Neuronal stem cell (in vitro differentiated cells): ENCODE measurements around the gene CEP68.
A peak's percentile ranks its signal among the peaks of the same experiment; 100 is the strongest.
"Not testable (repeated sequence)": the region's sequence is repeated elsewhere in the genome, so short reads cannot be mapped to it uniquely, and the experiment has no call there.

Experiments used
- DNase-seq: peaks from one replicate; pipeline ENCODE4 v3.0.0-alpha.2; 2013; ENCODE audit warnings: low spot score
- H2AFZ ChIP-seq: one replicate; pipeline ENCODE4 v1.6.1; 2013; ENCODE audit warnings: mild to moderate bottlenecking, low read length, inconsistent platforms
- H2AK5ac ChIP-seq: 2 replicates; pipeline ENCODE4 v1.6.1; 2013; ENCODE audit warnings: low read depth, mild to moderate bottlenecking, inconsistent platforms, low read length, moderate library complexity, mixed read lengths
- H2BK120ac ChIP-seq: 2 replicates; pipeline ENCODE4 v1.6.1; 2013; ENCODE audit warnings: low read depth, mild to moderate bottlenecking, inconsistent platforms, low read length, moderate library complexity, mixed read lengths
- H2BK12ac ChIP-seq: one replicate; pipeline ENCODE4 v1.6.1; 2013; ENCODE audit warnings: low read length, inconsistent platforms
- H2BK15ac ChIP-seq: 2 replicates; pipeline ENCODE4 v1.6.1; 2013; ENCODE audit warnings: mild to moderate bottlenecking, low read length, inconsistent platforms, mixed read lengths
- H2BK5ac ChIP-seq: one replicate; pipeline ENCODE4 v1.6.1; 2013; ENCODE audit warnings: inconsistent platforms, mild to moderate bottlenecking, low read length, moderate library complexity
- H3K14ac ChIP-seq: one replicate; pipeline ENCODE4 v1.6.1; 2013; ENCODE audit warnings: low read length, inconsistent platforms
- H3K18ac ChIP-seq: 2 replicates; pipeline ENCODE4 v1.6.1; 2013; ENCODE audit warnings: low read length, inconsistent platforms
- H3K23ac ChIP-seq: 2 replicates; pipeline ENCODE4 v1.6.1; 2013; ENCODE audit warnings: low read depth, mild to moderate bottlenecking, mixed read lengths, low read length, inconsistent platforms; ENCODE audit not compliant: poor library complexity
- H3K27ac ChIP-seq: replicated peaks from 3 replicates; pipeline ENCODE4 v1.5.1; 2013; ENCODE audit warnings: low read length, inconsistent platforms
- H3K27me3 ChIP-seq, 3 experiments: 2 replicates each; pipeline ENCODE4 v1.6.1; 2013; ENCODE audit warnings: low read length in 3 of 3, mild to moderate bottlenecking in 2 of 3, inconsistent platforms in 1 of 3, low read depth in 1 of 3, mixed read lengths in 1 of 3, moderate library complexity in 1 of 3; ENCODE audit not compliant: control insufficient read depth in 3 of 3, insufficient read depth in 3 of 3
- H3K36me3 ChIP-seq, 2 donors: replicated peaks in 1 of 2; 2 replicates each; pipeline ENCODE4 v1.6.1; 2013; ENCODE audit warnings: low read length in 2 of 2; ENCODE audit not compliant: control insufficient read depth in 2 of 2, insufficient read depth in 2 of 2
- H3K4ac ChIP-seq: 2 replicates; pipeline ENCODE4 v1.6.1; 2013; ENCODE audit warnings: inconsistent platforms, mild to moderate bottlenecking, low read length, moderate library complexity
- H3K4me1 ChIP-seq, 2 donors: 1 replicate in 1 of 2; 2 replicates in 1 of 2; pipeline ENCODE4 v1.6.1; 2013; ENCODE audit warnings: low read length in 2 of 2, low read depth in 1 of 2; ENCODE audit not compliant: control insufficient read depth in 2 of 2, insufficient read depth in 1 of 2
- H3K4me2 ChIP-seq: one replicate; pipeline ENCODE4 v1.6.1; 2013; ENCODE audit warnings: mild to moderate bottlenecking, low read length, inconsistent platforms; ENCODE audit not compliant: insufficient read depth, poor library complexity, severe bottlenecking
- H3K4me3 ChIP-seq, 2 donors: 2 replicates each; pipeline ENCODE4 v1.5.1; 2013; ENCODE audit warnings: low read length in 2 of 2, mild to moderate bottlenecking in 2 of 2, inconsistent platforms in 1 of 2, moderate library complexity in 1 of 2
- H3K79me1 ChIP-seq: one replicate; pipeline ENCODE4 v1.6.1; 2013; ENCODE audit warnings: low read depth, mild to moderate bottlenecking, inconsistent platforms, low read length, moderate library complexity
- H3K9ac ChIP-seq: one replicate; pipeline ENCODE4 v1.6.1; 2013; ENCODE audit warnings: mild to moderate bottlenecking, low read depth, low read length, inconsistent platforms; ENCODE audit not compliant: poor library complexity
- H3K9me3 ChIP-seq, 2 donors: replicated peaks in 1 of 2; 2 replicates each; pipeline versions ENCODE3 to v1.6.1; 2013; ENCODE audit warnings: low read length in 2 of 2, mild to moderate bottlenecking in 2 of 2, inconsistent platforms in 1 of 2, low read depth in 1 of 2, mixed read lengths in 1 of 2, moderate library complexity in 1 of 2; ENCODE audit not compliant: control insufficient read depth in 2 of 2, insufficient read depth in 1 of 2
- H4K8ac ChIP-seq: one replicate; pipeline ENCODE4 v1.6.1; 2013; ENCODE audit warnings: low read depth, mild to moderate bottlenecking, inconsistent platforms, low read length, moderate library complexity
- H4K91ac ChIP-seq: one replicate; pipeline ENCODE4 v1.6.1; 2013; ENCODE audit warnings: low read length, low read depth, mild to moderate bottlenecking, inconsistent platforms; ENCODE audit not compliant: poor library complexity
- WGBS, 2 donors: extraction: QIAGEN DNeasy Blood & Tissue Kit; methylation state at CpG; one replicate each; pipeline ENCODE4 v1.1.7; 2013; ENCODE audit warnings: missing lambda C conversion rate in 2 of 2, mixed read lengths in 1 of 2; ENCODE audit not compliant: insufficient read length in 2 of 2, insufficient replicate concordance in 1 of 2; ENCODE audit errors: extremely low coverage in 2 of 2; 5-methylcytosine and 5-hydroxymethylcytosine counted together

CEP68 gene

DNA sequence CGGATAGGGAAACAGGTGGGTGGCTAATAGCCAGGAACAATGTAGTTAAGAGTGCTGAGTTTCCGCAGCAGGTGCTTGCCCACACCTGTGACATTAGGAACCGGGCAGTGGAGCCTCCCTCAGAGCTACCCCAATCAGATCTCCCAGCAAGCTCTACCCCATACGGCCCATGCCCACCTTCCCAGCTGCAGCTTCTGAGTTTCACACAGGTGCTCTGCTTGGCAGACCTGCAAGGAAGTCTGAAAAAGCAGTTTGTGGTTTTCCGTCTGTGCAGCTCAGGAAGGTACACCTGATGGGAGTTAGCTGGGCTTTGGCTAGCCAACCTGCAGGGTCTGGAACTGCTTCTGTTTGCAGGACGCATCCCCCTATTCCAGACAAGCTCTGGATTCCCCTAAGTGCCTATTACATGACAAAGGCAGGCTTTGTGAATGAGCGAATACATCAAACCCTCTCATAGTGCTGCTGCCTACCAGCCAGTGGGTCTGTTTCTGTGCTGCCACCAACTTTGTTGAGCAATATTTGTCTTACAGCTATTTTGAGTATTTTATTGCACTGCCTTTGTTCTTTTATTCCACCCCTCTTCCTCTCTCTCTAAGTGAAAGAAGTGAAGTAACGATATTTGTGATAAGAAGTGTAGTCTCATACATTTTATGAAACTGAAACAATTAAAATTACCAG is 24.7 kb upstream of the CEP68 start:
- H2AFZ ChIP-seq, result no peak overlapping the region
- no peaks in the 10 kb centered on the region for H3K9me3 ChIP-seq
- H4K8ac ChIP-seq, result no peak overlapping the region
- DNase-seq, result no peak
- no peak overlapping the region for H3K14ac ChIP-seq
- H2BK12ac ChIP-seq, result no peak overlapping the region
- no peak overlapping the region for H3K4ac ChIP-seq
- H3K9ac ChIP-seq, result no peak overlapping the region
- no peak overlapping the region for H3K4me3 ChIP-seq
- H3K79me1 ChIP-seq, result no peaks in the 10 kb centered on the region
- no peak overlapping the region for H2BK120ac ChIP-seq
- H2BK5ac ChIP-seq, result no peak overlapping the region
- no peak overlapping the region for H3K23ac ChIP-seq
- WGBS, 2 donors, result no CpG with 5 or more reads among the region's 8 CpGs
- H2BK15ac ChIP-seq, result no peak overlapping the region
- H4K91ac ChIP-seq, result no peak overlapping the region
- H3K18ac ChIP-seq, result no peak overlapping the region
- no peaks in the 10 kb centered on the region for H3K36me3 ChIP-seq
- no peaks in the 10 kb centered on the region for H3K27me3 ChIP-seq
- H3K4me1 ChIP-seq, result peaks cover 3 to 7% of the 10 kb centered on the region in 2 donors
- no peak overlapping the region for H3K27ac ChIP-seq
- H2AK5ac ChIP-seq, result peak overlapping the region; percentile 16
- no peak overlapping the region for H3K4me2 ChIP-seq

DNA sequence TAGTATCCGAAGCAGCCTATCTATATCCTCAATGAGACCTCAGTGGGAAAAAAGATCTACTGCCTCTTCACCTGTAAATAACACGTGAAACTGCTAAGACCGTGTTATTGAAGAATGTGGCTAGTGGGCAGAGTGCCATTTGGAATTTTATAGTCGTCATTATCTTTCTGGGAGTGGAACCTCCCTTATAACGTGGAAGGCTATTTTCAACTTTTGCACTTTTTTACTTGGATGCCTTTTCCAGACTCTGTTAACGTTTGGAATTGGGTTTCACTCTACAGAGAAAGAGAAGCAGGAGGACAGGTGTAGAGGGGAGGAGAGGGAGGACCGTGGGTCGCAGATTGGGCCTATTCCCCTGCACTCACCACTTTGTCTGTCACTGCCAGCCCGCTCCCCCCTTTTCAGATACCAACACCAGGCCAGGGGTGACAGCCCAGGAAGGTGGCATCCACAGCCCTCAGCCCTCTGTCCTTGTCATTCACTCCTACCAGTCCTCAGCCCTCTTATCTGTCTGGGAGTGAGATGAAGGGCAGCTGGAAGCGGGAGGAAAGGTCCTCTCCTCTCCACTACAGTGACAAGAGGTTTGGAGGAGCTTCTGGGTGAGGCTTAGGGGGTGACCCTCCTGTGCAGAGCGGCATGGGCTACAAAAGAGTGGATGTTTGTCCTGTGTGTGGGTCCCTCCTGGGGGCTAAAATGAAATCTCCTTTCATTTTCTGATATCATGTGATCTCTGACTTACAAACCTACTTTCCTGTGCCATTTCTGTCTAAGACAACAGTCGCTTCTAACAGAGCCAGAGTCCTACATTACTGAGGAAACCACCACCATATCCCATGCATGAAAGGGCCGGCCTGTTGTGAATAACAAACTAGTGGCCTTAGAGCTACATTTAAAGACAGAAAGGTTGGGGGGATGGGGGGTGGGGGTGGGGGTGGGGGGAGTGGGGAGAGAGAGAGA is 23.9 kb upstream of the CEP68 start:
- no peak overlapping the region for H3K4me2 ChIP-seq
- H2BK120ac ChIP-seq, result no peak overlapping the region
- no peak overlapping the region for H4K91ac ChIP-seq
- H2BK12ac ChIP-seq, result no peak overlapping the region
- no peaks in the 10 kb centered on the region for H3K79me1 ChIP-seq
- H4K8ac ChIP-seq, result no peak overlapping the region
- H3K36me3 ChIP-seq, result no peaks in the 10 kb centered on the region
- DNase-seq, result no peak
- peak overlapping the region; percentile 20 for H3K18ac ChIP-seq
- no peak overlapping the region for H2AK5ac ChIP-seq
- H3K9ac ChIP-seq, result no peak overlapping the region
- no peak overlapping the region for H2BK15ac ChIP-seq
- no peak overlapping the region for H3K27ac ChIP-seq
- no peak overlapping the region for H2AFZ ChIP-seq
- no peak overlapping the region for H3K14ac ChIP-seq
- no peaks in the 10 kb centered on the region for H3K27me3 ChIP-seq
- no peak overlapping the region for H3K4ac ChIP-seq
- WGBS, 2 donors, result no CpG with 5 or more reads among the region's 13 CpGs
- no peak overlapping the region for H2BK5ac ChIP-seq
- H3K4me3 ChIP-seq, result no peak overlapping the region
- H3K23ac ChIP-seq, result peak overlapping the region; percentile 73
- peaks cover 3 to 7% of the 10 kb centered on the region in 2 donors for H3K4me1 ChIP-seq
- H3K9me3 ChIP-seq, result no peaks in the 10 kb centered on the region

DNA sequence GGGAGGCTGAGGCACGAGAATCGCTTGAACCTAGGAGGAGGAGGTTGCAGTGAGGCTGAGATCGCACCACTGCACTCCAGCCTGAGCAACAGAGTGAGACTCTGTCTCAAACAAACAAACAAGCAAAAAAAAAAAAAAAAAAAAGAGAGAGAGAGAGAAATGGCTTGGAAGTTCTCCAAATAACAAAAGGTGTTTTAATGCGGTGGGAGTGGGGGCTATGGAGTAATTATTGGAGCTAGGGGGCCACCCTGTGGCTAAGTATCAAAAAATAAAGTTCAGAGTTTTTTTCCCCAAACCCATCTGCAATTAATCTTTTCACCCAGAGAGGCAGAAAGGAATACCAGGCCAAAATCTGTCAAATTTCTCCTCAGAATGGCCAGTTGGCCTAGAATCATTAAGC is 23.0 kb upstream of the CEP68 start:
- no CpG with 5 or more reads among the region's 4 CpGs for WGBS, 2 donors
- no peaks in the 10 kb centered on the region for H3K27me3 ChIP-seq
- H3K4me2 ChIP-seq, result no peak overlapping the region
- no peaks in the 10 kb centered on the region for H3K9me3 ChIP-seq
- no peaks in the 10 kb centered on the region for H3K79me1 ChIP-seq
- peaks cover 7% of the 10 kb centered on the region in 2 donors for H3K4me1 ChIP-seq
- H3K9ac ChIP-seq, result no peak overlapping the region
- no peak overlapping the region for H2BK12ac ChIP-seq
- no peak overlapping the region for H2AK5ac ChIP-seq
- no peaks in the 10 kb centered on the region for H3K36me3 ChIP-seq
- no peak overlapping the region for H3K4ac ChIP-seq
- no peak overlapping the region for H2AFZ ChIP-seq
- H2BK15ac ChIP-seq, result no peak overlapping the region
- no peak overlapping the region for H4K8ac ChIP-seq
- no peak overlapping the region for H3K14ac ChIP-seq
- no peak for DNase-seq
- no peak overlapping the region for H3K23ac ChIP-seq
- no peak overlapping the region for H3K4me3 ChIP-seq
- H4K91ac ChIP-seq, result no peak overlapping the region
- no peak overlapping the region for H3K27ac ChIP-seq
- no peak overlapping the region for H2BK5ac ChIP-seq
- no peak overlapping the region for H2BK120ac ChIP-seq
- H3K18ac ChIP-seq, result no peak overlapping the region

DNA sequence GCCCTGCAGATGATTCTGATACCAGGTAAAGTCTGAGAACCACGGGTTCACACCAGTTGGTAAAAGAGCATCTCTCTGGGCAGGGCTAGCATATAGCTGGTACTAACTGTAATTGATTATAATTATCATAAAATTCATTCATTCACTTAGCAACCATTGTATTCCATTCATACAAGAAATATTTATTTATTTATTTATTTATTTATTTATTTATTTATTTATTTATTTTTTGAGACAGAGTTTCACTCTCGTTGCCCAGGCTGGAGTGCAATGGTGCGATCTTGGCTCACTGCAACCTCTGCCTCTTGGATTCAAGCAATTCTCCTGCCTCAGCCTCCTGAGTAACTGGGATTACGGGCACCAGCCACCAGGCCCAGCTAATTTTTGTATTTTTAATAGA is 22.5 kb upstream of the CEP68 start:
- H2BK15ac ChIP-seq, H3K36me3 ChIP-seq, H2AK5ac ChIP-seq, H3K79me1 ChIP-seq, H3K9me3 ChIP-seq, H3K27ac ChIP-seq, H3K4me2 ChIP-seq, DNase-seq, H3K9ac ChIP-seq, H2AFZ ChIP-seq, H4K8ac ChIP-seq, H4K91ac ChIP-seq, H3K4me1 ChIP-seq, H3K14ac ChIP-seq, H2BK12ac ChIP-seq, H3K23ac ChIP-seq, H3K4ac ChIP-seq, H2BK120ac ChIP-seq, H3K4me3 ChIP-seq, H3K18ac ChIP-seq, H2BK5ac ChIP-seq, H3K27me3 ChIP-seq: not testable (repeated sequence)
- WGBS, 2 donors, result no CpG with 5 or more reads among the region's 4 CpGs
